HCT116 (cell line): ENCODE data around the gene ABCB8.

Experiments
- POLR2A ChIP-seq: IDR thresholded peaks from 2 replicates; pipeline ENCODE4 v1.7.0; 2011; ENCODE audit warnings: borderline replicate concordance; ENCODE audit not compliant: insufficient read depth, insufficient read length; ENCODE audit errors: extremely low read depth
- TF ChIP-seq, protein P1 (sequence below), 3 experiments: fragments of 200-600 bp in 1 of 3; sonication (generic) in 1 of 3; IDR thresholded peaks in 2 of 3; conservative IDR thresholded peaks in 1 of 3; 2 replicates each; pipeline ENCODE4 v1.5.1; 2012 to 2017; ENCODE audit warnings: low read depth in 2 of 3, low read length in 2 of 3, antibody characterized with exemption in 1 of 3, borderline replicate concordance in 1 of 3, control low read depth in 1 of 3, mild to moderate bottlenecking in 1 of 3, mixed read lengths in 1 of 3, mixed run types in 1 of 3, moderate library complexity in 1 of 3; ENCODE audit not compliant: insufficient read depth in 1 of 3

DNA sequence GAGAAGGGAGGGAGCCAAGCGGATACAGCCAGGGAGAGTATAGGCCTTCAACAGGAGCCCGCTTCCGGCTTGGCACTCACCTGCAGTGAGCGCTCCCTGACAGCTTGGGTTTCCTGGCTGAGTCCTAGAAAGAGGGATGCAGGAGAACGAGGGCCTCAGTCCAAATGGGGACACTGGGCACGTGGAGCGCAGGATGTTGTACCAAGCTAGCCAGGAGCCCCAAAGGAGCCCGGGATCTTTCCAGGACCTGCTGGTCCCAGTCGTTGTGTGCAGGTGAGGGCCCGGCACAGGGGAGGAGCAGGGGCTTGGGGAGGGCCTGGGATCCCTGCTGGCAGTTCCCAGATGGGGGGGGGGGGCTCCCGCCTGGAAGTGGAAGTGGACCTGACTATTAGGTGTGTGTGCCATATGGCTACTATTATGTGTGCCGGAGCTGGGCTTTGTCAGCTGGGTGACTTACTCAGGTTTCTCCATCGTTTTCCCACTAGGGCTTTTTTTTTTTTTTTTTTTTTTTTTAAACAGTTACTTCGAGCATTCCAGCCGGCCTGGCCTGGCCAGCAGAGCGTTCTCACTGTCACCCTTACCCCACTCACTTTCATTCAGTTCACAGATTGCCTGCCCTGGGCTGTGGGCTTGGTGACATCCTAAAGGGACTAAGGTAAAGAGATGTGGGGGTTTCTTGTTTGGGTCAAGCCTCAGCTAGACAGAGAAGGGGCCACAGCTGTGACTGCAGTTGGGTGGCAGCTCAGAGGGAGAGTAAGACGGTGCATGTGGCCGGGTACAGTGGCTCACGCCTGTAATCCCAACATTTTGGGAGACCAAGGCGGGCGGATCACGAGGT is 61.9 kb downstream of the ABCB8 start:
- TF ChIP-seq, protein P1, sequence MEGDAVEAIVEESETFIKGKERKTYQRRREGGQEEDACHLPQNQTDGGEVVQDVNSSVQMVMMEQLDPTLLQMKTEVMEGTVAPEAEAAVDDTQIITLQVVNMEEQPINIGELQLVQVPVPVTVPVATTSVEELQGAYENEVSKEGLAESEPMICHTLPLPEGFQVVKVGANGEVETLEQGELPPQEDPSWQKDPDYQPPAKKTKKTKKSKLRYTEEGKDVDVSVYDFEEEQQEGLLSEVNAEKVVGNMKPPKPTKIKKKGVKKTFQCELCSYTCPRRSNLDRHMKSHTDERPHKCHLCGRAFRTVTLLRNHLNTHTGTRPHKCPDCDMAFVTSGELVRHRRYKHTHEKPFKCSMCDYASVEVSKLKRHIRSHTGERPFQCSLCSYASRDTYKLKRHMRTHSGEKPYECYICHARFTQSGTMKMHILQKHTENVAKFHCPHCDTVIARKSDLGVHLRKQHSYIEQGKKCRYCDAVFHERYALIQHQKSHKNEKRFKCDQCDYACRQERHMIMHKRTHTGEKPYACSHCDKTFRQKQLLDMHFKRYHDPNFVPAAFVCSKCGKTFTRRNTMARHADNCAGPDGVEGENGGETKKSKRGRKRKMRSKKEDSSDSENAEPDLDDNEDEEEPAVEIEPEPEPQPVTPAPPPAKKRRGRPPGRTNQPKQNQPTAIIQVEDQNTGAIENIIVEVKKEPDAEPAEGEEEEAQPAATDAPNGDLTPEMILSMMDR (IDR thresholded peaks at IDR 0.05 in 2 of 3, conservative IDR thresholded peaks at IDR 0.05 in 1 of 3; ENCODE audit: borderline replicate concordance in 1 of 3, insufficient read depth in 1 of 3, low read depth in 2 of 3, low read length in 2 of 3) = no peak
- no peak for TF ChIP-seq POLR2A
